ENCODE data around the gene HSD17B12.

- TF ChIP-seq POLR2A (IDR thresholded peaks at IDR 0.05; ENCODE audit: low read length): no peak
- TF ChIP-seq GATA1 (IDR thresholded peaks at IDR 0.05; ENCODE audit: low read depth, low read length): no peak
These were observed 6.0 kb upstream of the HSD17B12 start for GRCh38 chr11:43674560-43674959.

All from erythroblast (primary cell).